ENCODE results near the gene PRKN.
"Not testable (repeated sequence)": the region's sequence is repeated elsewhere in the genome, so short reads cannot be mapped to it uniquely, and the experiment has no call there.

Gene PRKN

GRCh38 chr6:161547617-161548016 lies 1179.9 kb downstream of the PRKN start:
- DNase-seq (ENCODE audit: low read depth in 2 of 2), result no peak

DNA sequence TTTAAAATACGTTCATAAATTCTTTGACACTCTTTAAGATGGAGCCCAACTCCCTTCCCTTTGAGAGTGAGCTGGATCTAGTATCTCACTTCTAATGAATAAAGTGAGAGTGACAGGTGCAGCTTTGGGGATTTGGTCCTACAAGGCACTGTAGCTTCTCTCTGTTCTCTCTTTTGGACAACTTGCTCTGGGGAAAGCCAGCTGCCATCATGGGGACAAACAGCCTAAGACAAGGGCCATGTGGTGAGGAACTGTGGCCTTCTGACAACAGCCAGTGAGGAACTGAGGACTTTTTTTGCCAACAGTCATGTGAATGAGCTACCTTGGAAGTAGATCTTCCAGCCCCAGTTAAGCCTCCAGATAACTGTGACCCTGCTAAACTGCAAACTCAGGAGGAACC lies 1180.9 kb downstream of the PRKN start:
- no peak for DNase-seq (ENCODE audit: low read depth in 2 of 2)

DNA sequence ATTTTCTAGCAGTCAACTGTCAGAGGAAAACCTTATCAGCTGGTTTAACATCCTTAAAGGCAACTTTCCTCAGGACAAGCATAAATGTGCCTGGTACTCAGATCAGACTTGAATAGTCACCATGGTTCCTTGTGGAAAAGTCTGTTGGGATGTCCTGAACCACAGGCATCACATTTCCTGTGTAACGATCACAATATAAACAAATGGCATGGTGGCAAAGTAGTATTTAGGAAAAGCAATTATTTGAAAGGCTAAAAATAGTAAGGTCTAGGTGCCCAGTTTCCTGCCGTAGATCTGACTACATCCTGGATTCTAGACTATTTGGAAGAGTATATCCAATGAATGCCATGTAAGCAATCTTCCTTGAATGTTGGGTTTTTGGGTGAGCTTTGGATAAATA lies 1181.8 kb downstream of the PRKN start:
- no peak for DNase-seq (ENCODE audit: low read depth in 2 of 2)

GRCh38 chr6:161544801-161545480 lies 1182.6 kb downstream of the PRKN start:
- no peak for DNase-seq (ENCODE audit: low read depth in 2 of 2)

DNA sequence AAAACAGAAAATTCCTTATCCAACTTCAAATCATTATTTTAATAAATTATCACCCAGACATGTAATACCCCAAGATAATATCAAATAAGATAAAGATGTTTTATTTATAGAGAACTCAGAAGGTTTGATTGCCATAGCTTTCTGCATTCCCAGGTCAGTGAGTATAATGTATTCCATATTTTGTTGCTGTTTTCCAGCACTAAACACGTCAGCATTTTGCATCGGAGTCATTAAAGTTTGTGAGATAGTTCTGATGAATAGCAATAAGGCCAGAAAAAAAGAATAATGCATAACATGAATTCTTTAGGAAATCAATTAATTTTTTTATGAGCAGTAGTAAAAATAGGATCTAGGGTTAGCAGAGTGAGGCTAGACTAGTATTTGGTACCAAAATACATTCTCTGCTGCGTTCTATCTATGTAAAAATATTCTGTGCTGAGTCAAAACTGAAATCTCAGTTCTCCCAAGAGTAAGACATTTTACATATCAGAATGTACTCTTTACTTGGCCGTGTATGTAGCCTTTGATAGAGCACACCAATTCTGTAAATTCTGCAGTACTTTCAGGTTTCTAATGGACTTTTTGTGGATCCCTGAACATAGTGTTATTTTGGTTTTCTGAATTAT lies 1183.8 kb downstream of the PRKN start:
- DNase-seq (ENCODE audit: low read depth in 2 of 2), result no peak

DNA sequence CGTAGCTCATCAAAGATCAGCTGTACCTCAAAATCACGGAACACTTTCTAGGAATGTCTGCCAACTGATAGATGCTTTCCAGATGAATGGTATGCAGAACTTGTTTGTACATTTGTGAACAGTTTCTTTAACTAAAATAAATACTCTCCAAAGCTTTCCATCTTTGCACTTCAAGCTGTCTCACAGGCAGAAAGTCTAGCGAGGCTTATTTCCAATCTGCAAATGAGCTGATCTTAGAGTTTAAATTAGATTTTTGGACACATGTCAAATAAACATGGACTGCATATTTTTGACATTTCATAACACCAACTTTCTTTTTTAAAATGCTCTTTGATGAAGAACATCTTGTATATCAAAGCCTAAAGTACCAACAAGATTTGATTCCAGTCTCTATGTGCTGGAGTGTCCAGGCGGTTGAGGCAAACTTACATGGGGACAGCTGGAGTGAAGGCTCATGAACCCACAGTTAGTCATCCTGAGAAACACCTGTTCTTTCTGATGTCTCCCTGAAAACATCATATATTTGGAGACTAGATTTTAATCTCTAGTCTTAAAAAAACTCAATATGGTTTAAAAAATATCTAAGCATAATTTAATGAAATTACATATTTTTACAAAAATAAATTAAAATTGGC lies 1185.1 kb downstream of the PRKN start:
- DNase-seq (ENCODE audit: low read depth in 2 of 2), result no peak

DNA sequence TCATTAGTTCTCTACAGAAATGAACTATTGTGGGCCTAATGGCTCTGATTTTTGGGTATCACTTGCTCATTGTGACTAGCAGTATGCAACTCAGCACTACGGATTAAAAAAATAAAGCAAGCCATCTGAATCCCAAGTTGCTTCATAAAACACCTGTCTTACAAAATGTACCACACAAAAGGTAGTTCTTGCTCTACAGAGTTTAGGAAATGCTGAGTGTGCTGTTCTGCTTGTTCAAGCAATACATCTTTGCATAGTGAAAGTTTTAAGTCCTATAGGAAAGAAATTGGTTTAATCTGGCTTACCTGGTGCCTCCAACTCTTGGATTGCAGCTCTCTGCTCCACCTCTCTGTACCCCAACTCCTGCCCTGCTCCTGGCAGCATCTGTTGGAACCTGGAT lies 1187.0 kb downstream of the PRKN start:
- no peak for DNase-seq (ENCODE audit: low read depth in 2 of 2)

- no peak for DNase-seq (ENCODE audit: low read depth in 2 of 2)
Measured at GRCh38 chr6:161536224-161536630, 1191.3 kb downstream of the PRKN start.

DNA sequence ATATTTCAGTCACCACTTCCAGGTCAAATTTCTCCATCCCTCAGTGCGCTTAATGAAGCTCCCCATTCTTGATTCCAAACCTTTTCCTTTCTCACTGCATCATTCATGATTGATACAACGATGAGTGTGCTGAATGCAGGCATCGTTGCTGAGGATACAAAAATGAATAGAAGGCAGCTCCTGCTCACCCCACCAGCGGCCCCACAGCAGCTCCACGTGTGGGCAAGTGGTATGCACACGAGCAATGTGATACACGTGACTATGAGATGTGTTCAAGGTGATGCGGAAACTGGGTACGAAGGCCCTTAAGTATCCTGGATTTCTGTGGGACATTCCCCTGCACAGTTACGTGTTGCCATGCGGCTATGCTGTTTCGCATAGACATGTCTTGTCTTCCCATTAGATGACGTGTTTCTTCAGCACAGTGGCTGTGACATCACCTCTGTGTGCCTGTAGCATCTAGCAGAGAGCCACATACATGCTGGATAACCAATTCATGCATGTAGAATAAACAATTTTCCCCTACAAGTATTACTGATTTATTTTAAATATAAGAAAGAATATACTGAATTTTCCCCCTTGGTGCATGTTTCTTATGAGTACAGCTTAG lies 1193.2 kb downstream of the PRKN start:
- no peak for DNase-seq (ENCODE audit: low read depth in 2 of 2)

- DNase-seq (ENCODE audit: low read depth in 2 of 2), result no peak
Measured at GRCh38 chr6:161533266-161533665, 1194.3 kb downstream of the PRKN start.

DNA sequence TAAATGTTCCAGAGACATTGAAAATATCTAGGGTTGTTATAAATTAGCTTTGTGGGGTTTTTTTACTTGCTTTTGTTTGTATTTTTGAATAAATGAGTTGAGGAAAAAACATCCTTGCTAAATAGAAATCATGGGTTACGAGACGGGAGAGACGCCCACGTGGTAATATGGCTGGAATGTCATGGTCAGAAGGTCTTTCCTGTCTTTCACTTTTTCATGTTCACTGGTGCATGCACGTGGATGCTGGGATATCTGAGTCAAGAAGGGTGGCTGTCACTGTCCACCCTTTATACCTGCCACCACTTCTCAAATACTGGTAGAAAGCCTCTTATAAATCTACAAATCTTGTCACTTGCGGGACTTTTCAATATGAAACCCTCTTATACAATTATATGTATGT lies 1195.0 kb downstream of the PRKN start:
- DNase-seq (ENCODE audit: low read depth in 2 of 2), result no peak

DNA sequence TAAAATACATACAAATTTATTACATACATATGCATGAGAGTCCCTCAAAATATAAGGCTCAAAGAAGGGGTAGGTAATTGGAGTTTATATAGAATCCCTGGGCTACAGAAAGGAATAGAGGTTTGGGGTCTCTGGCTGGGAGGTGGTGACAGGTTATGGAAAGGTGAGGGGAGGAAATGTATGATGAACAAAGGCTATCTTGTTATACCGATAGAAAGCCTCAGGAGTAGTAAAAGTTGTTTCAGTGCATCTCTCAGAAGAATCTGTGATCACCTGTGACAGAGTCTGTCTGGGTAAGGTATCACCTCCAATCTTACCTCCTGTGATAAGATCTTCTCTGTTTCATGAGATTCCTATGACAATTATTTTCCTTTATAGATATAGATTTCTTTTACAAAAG lies 1200.8 kb downstream of the PRKN start:
- no peak for DNase-seq (ENCODE audit: low read depth in 2 of 2)

DNA sequence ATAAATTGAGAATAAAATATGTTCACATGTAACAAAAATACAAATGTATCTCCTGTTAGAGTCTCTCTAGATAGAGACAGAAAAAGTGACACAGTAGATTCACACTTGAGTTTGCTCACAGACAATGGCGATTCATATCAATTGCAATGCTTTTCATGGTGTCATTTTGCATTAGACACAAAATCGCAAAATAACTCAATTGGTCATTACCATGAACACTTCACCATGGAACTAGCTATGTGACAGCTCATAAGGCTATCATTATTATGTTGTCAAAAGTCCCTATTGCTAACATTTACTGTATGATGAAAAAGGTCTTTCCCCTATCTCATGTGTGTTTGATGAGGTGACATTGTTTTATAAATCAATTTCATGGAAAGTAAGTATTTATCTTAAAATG lies 1204.2 kb downstream of the PRKN start:
- no peak for DNase-seq (ENCODE audit: low read depth in 2 of 2)

GRCh38 chr6:161522276-161522675 lies 1205.3 kb downstream of the PRKN start:
- DNase-seq (ENCODE audit: low read depth in 2 of 2), result no peak

GRCh38 chr6:161511447-161512095 lies 1216.0 kb downstream of the PRKN start:
- DNase-seq (ENCODE audit: low read depth in 2 of 2), result no peak

GRCh38 chr6:161508341-161508740 lies 1219.2 kb downstream of the PRKN start:
- DNase-seq (ENCODE audit: low read depth in 2 of 2), result no peak

GRCh38 chr6:161507375-161507774 lies 1220.2 kb downstream of the PRKN start:
- no peak for DNase-seq (ENCODE audit: low read depth in 2 of 2)

DNA sequence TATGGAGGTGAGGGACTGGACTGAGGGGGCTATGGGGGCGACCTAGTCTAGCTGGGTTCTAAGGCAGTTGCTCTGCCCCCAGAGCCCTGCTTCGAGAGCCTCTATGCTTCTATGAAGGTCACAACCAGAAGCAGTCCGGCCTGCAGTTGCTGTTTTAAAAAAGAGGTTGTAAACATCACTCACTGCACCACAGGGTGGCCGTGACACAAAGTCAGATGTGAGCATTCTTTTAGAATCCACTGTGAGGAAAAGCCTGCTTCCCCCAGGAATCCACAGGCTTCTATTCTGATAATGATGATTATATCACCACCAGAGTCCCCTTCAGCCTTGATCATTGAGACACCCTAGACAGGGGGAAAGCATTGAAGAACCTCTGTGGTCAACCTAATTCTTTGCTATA lies 1224.0 kb downstream of the PRKN start:
- no peak for DNase-seq (ENCODE audit: low read depth in 2 of 2)

- no peak for DNase-seq (ENCODE audit: low read depth in 2 of 2)
Measured at GRCh38 chr6:161498881-161499280, 1228.7 kb downstream of the PRKN start.

GRCh38 chr6:161498359-161498758 lies 1229.2 kb downstream of the PRKN start:
- DNase-seq (ENCODE audit: low read depth in 2 of 2), result no peak

DNA sequence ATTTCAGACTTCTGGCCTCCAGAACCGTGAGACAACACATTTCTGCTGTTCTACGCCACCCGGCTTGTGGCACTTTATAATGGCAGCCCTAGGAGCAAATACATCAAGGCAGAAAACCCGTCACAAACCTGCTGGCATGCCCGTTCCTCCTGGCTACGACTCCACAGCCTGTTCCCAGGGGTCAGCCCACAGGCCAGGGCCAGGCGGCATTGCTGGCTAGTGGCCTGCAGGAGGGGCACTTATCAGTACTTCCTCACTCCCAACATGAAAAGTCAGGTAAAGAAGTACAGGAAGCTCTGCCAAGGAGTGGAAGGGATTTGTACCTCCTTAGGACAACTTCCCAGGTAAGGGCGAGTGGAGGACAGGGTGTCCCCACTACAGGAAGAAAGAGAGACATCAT lies 1230.6 kb downstream of the PRKN start:
- DNase-seq (ENCODE audit: low read depth in 2 of 2), result no peak

DNA sequence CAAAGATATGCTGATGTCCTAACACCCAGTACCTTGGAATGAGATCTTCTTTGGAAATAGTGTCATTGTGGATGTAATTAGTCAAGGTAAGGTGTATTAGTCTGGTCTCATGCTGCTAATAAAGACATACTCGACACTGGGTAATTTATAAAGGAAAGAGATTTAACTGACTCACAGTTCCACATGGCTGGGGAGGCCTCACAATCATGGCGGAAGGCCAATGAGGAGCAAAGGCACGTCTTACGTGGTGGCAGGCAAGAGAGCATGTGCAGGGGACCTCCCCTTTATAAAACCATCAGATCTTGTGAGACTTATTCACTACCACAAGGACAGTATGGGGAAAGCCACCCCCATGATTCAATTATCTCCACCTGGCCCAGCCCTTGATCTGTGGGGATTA lies 1231.3 kb downstream of the PRKN start:
- DNase-seq (ENCODE audit: low read depth in 2 of 2), result not testable (repeated sequence)

All from stimulated activated CD4-positive, alpha-beta T cell treated with anti-CD3 and anti-CD28 coated beads, Interleukin-15, amount 100 ng/mL, for 48 hours (primary cell).